Panc1 (cell line): ENCODE results near the gene SLFN12L. TPM values are rescaled to one million over a fixed set of nuclear protein-coding genes. Genes with fewer than 3 reads are reported as not detected.

Experiments used
- ATAC-seq: fragments of 200-7000 bp; cut with Tn5 transposase; 2 replicates; pipeline ENCODE4 v1.9.1; 2020; ENCODE audit warnings: mild to moderate bottlenecking, moderate library complexity
- BruUV-seq: library from RNA; stranded (reverse); fragments of 400-500 nt; replicated peaks from 2 replicates; lab custom pipeline; 2021; lab: Mats Ljungman, UMichigan
- CTCF ChIA-PET: fragments of 300-600 bp; sonication (Branson Sonifier 250); formaldehyde crosslinking; loops from one replicate; lab custom pipeline; 2022; ENCODE audit warnings: antibody characterized with exemption; lab: Charles Lee
- POLR2A ChIA-PET: fragments of 300-600 bp; sonication (Branson Sonifier 250); formaldehyde crosslinking; loops from one replicate; lab custom pipeline; 2022; ENCODE audit warnings: antibody characterized with exemption; lab: Charles Lee
- DNase-seq: peaks from one replicate; pipeline ENCODE4 v3.0.0-alpha.2; 2010; ENCODE audit warnings: low read depth, low spot score
- H3K27ac ChIP-seq: 2 replicates; pipeline ENCODE4 v1.5.1; 2011; ENCODE audit warnings: mild to moderate bottlenecking, low read length, inconsistent platforms
- H3K27me3 ChIP-seq: fragments of 200-500 bp; sonication (Bioruptor generic); 2 replicates; pipeline ENCODE4 v1.6.0; 2014; ENCODE audit warnings: low read length, inconsistent platforms; ENCODE audit not compliant: control insufficient read depth, insufficient read depth
- H3K36me3 ChIP-seq: fragments of 200-500 bp; sonication (Bioruptor generic); 2 replicates; pipeline ENCODE4 v1.5.1; 2014; ENCODE audit warnings: inconsistent platforms, mild to moderate bottlenecking, low read length, moderate library complexity; ENCODE audit not compliant: control insufficient read depth, insufficient read depth
- H3K4me1 ChIP-seq: 2 replicates; pipeline ENCODE4 v1.5.1; 2011; ENCODE audit warnings: inconsistent platforms, mild to moderate bottlenecking, low read length, moderate library complexity; ENCODE audit not compliant: control insufficient read depth, insufficient read depth
- H3K4me3 ChIP-seq, 2 experiments: 2 replicates each; pipeline ENCODE4 v1.5.1; 2011 to 2012; ENCODE audit warnings: low read depth in 2 of 2, low read length in 2 of 2, mild to moderate bottlenecking in 2 of 2, inconsistent platforms in 1 of 2, moderate library complexity in 1 of 2
- H3K9me3 ChIP-seq: fragments of 200-500 bp; sonication (Bioruptor generic); 2 replicates; pipeline ENCODE4 v1.5.1; 2014; ENCODE audit warnings: low read depth, mild to moderate bottlenecking, inconsistent platforms, low read length, moderate library complexity; ENCODE audit not compliant: control insufficient read depth, insufficient read depth
- CTCF ChIP-seq: fragments of 450-650 bp; IDR thresholded peaks from 2 replicates; pipeline ENCODE4 v1.5.1; 2017; ENCODE audit warnings: mild to moderate bottlenecking
- POLR2AphosphoS5 ChIP-seq: IDR thresholded peaks from 2 replicates; pipeline ENCODE4 v1.6.1; 2012; ENCODE audit warnings: mild to moderate bottlenecking, low read depth, low read length, moderate library complexity
- REST ChIP-seq, 2 experiments: IDR thresholded peaks; 2 replicates each; pipeline ENCODE4 v1.6.1; 2011 to 2012; ENCODE audit warnings: low read depth in 2 of 2, control low read depth in 1 of 2, low read length in 1 of 2, mild to moderate bottlenecking in 1 of 2, moderate library complexity in 1 of 2; ENCODE audit not compliant: insufficient read depth in 1 of 2
- SIN3A ChIP-seq: IDR thresholded peaks from 2 replicates; pipeline ENCODE4 v1.6.1; 2012; ENCODE audit warnings: low read depth, mild to moderate bottlenecking, low read length, moderate library complexity, borderline replicate concordance; ENCODE audit not compliant: insufficient read depth
- TCF7L2 ChIP-seq: IDR thresholded peaks from 2 replicates; pipeline ENCODE4 v1.6.1; 2011; ENCODE audit warnings: mild to moderate bottlenecking, low read depth, low read length, inconsistent platforms
- in situ Hi-C: cut with HindIII; loops from 2 replicates; pipeline ENCODE4 v1.10.0; 2016; ENCODE audit warnings: low sequenced_read_pairs, low pct_unique_long_range_greater_than_20kb
- intact Hi-C: fragments of 100-400 bp; cut with micrococcal nuclease; formaldehyde crosslinking; loops from one replicate; pipeline ENCODE4 v1.10.0; 2022; ENCODE audit not compliant: unreplicated experiment
- total RNA-seq: library from RNA; stranded (reverse); gene quantifications from one replicate; pipeline ENCODE4 v1.2.1, GENCODE V29; 2021; ENCODE audit not compliant: unreplicated experiment

The SLFN12L gene
- total RNA-seq, 1 experiment from 2014 or later = 0.33 TPM

- peak overlapping the region; percentile 66 to 84 for H3K4me3 ChIP-seq
- peak overlapping the region; percentile 82 for H3K27ac ChIP-seq
- 0 out of 2 replicates have a peak, but pooled peaks cover 5% of the 10 kb centered on the region for H3K36me3 ChIP-seq
- in situ Hi-C loops = no loop called here
- intact Hi-C loops = no loop called here
- CTCF ChIA-PET = no interaction called here
- ATAC-seq = no peak
- BruUV-seq = no TSS peak
- TF ChIP-seq TCF7L2 (no peak), SIN3A (no peak), POLR2AphosphoS5 (no peak), CTCF (no peak), REST (IDR thresholded peaks at IDR 0.05; ENCODE audit: insufficient read depth in 1 of 2, low read depth in 2 of 2, low read length in 1 of 2) (no peak)
- DNase-seq = no peak
- no peaks in the 10 kb centered on the region for H3K27me3 ChIP-seq
- H3K4me1 ChIP-seq = peaks cover 5% of the 10 kb centered on the region
- H3K9me3 ChIP-seq = no peaks in the 10 kb centered on the region
- POLR2A ChIA-PET = interaction anchor here (0.8 to 1.9 kb wide), 2 partner anchors 15 to 16 kb away, joined by 3 to 6 read pairs; no protein-coding TSS in a partner anchor
Observed at GRCh38 chr17:35448899-35449227, 88.6 kb downstream of the SLFN12L start.

GRCh38 chr17:35448214-35448898, 89.1 kb downstream of the SLFN12L start, which contains the start of gene SLFN13:
SLFN13 (minus strand) TSS chr17:35448766; CDS start chr17:35445680, 3,086 bp downstream.
- in situ Hi-C loops = no loop called here
- BruUV-seq = no TSS peak
- DNase-seq (no peak), ATAC-seq (peak; percentile 98)
- intact Hi-C loops = no loop called here
- Histone ChIP-seq H3K4me3 (peak within 1 kb of the TSS; percentile 66 to 84), H3K27ac (peak within 1 kb of the TSS; percentile 82), H3K27me3 (no peaks in the 10 kb centered on the region), H3K36me3 (0 out of 2 replicates have a peak, but pooled peaks cover 5% of the 10 kb centered on the region), H3K9me3 (no peaks in the 10 kb centered on the region), H3K4me1 (peaks cover 5% of the 10 kb centered on the region)
- TF ChIP-seq TCF7L2 (no peak), POLR2AphosphoS5 (peak; percentile 62)
- ChIA-PET CTCF (interaction anchor here (0.6 kb wide), 1 partner anchor 65 kb away, joined by 5 read pairs; no protein-coding TSS in a partner anchor), POLR2A (interaction anchor here (0.6 to 1.9 kb wide), 4 partner anchors 15 to 448 kb away, joined by 3 to 6 read pairs (median 4); no protein-coding TSS in a partner anchor)
